ENCODE measurements around the gene SYCE3.

Gene SYCE3

DNA sequence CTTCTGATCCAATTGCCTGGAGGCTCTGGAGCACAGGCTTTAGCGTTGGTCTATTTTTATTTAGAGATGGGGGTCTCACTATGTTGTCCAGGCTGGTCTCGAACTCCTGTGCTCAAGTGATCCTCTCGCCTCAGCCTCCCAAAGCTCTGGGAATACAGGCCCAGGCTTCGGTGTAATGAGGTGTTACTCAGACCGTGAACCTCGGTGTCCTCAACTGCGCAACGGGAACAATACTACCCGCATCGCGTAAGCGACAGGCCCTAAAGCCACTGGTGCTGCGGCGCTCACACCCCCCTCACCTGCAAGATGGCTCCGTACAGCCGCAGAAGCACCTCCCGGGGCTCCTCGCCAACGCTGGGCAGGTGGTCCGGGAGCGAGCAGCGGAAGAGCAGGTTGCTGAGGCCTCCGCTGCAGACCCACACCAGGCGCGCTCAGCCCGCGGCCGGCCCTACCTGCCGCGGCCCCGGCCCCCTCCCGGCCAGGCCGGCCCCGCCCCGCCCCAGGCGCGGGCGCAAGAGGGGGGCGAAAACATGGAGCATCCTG, 19.3 kb upstream of the SYCE3 start:
- peak; percentile 16; the same call in 2 of the 3 replicates for ATAC-seq
- TF ChIP-seq TOX (CRISPR knock-in tag; IDR thresholded peaks at IDR 0.05; ENCODE audit: borderline replicate concordance), result no peak
- TF ChIP-seq ZNF70 (CRISPR knock-in tag; IDR thresholded peaks at IDR 0.05), result no peak
- no peak for TF ChIP-seq CSDC2 (CRISPR knock-in tag; IDR thresholded peaks at IDR 0.05)
- TF ChIP-seq, protein P1, sequence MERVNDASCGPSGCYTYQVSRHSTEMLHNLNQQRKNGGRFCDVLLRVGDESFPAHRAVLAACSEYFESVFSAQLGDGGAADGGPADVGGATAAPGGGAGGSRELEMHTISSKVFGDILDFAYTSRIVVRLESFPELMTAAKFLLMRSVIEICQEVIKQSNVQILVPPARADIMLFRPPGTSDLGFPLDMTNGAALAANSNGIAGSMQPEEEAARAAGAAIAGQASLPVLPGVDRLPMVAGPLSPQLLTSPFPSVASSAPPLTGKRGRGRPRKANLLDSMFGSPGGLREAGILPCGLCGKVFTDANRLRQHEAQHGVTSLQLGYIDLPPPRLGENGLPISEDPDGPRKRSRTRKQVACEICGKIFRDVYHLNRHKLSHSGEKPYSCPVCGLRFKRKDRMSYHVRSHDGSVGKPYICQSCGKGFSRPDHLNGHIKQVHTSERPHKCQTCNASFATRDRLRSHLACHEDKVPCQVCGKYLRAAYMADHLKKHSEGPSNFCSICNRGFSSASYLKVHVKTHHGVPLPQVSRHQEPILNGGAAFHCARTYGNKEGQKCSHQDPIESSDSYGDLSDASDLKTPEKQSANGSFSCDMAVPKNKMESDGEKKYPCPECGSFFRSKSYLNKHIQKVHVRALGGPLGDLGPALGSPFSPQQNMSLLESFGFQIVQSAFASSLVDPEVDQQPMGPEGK (CRISPR knock-in tag; IDR thresholded peaks at IDR 0.05; ENCODE audit: borderline replicate concordance), result no peak

- TF ChIP-seq CSRNP3 (CRISPR knock-in tag; IDR thresholded peaks at IDR 0.05), result no peak
- TF ChIP-seq ARNTL (CRISPR knock-in tag; IDR thresholded peaks at IDR 0.05; ENCODE audit: borderline replicate concordance, low read depth), result no peak
- TF ChIP-seq, protein P1 (CRISPR knock-in tag; IDR thresholded peaks at IDR 0.05; ENCODE audit: borderline replicate concordance), result no peak
- TF ChIP-seq OSR1 (CRISPR knock-in tag; IDR thresholded peaks at IDR 0.05), result no peak
- no peak for ATAC-seq
Measured at GRCh38 chr22:50581031-50581949, 18.6 kb upstream of the SYCE3 start.

DNA sequence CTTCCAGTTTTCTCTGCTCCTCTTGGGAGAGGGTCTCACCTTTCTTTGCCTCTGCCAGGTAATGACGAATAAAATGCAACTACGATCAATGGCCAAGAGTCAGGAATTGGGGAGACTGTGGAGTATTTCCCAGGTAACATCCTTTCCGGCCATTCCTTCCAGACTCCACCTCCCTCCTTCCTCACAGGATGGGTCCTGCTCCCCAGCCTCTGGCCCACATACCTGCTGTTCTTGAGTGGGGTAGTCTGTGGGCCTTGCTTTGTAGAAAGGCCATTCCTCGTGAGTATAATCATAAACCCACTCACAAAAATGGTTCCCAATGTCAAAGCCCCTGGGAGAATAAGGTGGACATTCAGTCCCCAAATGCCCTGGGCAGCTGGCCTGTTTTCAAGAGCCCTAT, 17.0 kb upstream of the SYCE3 start:
- no peak for TF ChIP-seq ISL1 (CRISPR knock-in tag; IDR thresholded peaks at IDR 0.05)
- no peak for TF ChIP-seq ZNF70 (CRISPR knock-in tag; IDR thresholded peaks at IDR 0.05)
- TF ChIP-seq TSHZ2 (CRISPR knock-in tag; IDR thresholded peaks at IDR 0.05), result no peak
- no peak for TF ChIP-seq BACH2 (CRISPR knock-in tag; IDR thresholded peaks at IDR 0.05; ENCODE audit: borderline replicate concordance)
- no peak for TF ChIP-seq ZNF565 (CRISPR knock-in tag; conservative IDR thresholded peaks at IDR 0.05; ENCODE audit: low read depth)
- TF ChIP-seq ZNF8 (CRISPR knock-in tag; IDR thresholded peaks at IDR 0.05), result no peak
- TF ChIP-seq, protein P2, sequence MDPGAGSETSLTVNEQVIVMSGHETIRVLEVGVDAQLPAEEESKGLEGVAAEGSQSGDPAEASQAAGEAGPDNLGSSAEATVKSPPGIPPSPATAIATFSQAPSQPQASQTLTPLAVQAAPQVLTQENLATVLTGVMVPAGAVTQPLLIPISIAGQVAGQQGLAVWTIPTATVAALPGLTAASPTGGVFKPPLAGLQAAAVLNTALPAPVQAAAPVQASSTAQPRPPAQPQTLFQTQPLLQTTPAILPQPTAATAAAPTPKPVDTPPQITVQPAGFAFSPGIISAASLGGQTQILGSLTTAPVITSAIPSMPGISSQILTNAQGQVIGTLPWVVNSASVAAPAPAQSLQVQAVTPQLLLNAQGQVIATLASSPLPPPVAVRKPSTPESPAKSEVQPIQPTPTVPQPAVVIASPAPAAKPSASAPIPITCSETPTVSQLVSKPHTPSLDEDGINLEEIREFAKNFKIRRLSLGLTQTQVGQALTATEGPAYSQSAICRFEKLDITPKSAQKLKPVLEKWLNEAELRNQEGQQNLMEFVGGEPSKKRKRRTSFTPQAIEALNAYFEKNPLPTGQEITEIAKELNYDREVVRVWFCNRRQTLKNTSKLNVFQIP (CRISPR knock-in tag; IDR thresholded peaks at IDR 0.05; ENCODE audit: borderline replicate concordance, low read depth), result no peak
- no peak for TF ChIP-seq ZC3H10 (CRISPR knock-in tag; IDR thresholded peaks at IDR 0.05)
- no peak for TF ChIP-seq ARNTL (CRISPR knock-in tag; IDR thresholded peaks at IDR 0.05; ENCODE audit: borderline replicate concordance, low read depth)
- TF ChIP-seq RARB (CRISPR knock-in tag; IDR thresholded peaks at IDR 0.05), result no peak
- no peak for TF ChIP-seq ZFP30 (CRISPR knock-in tag; IDR thresholded peaks at IDR 0.05)
- TF ChIP-seq ZFP3 (CRISPR knock-in tag; IDR thresholded peaks at IDR 0.05), result no peak
- no peak for TF ChIP-seq SNAI2 (CRISPR knock-in tag; IDR thresholded peaks at IDR 0.05)
- ATAC-seq, result no peak

Data from SK-N-SH treated with all-trans-retinoic acid at 6 μM for 48 hours (cell line).